RKO (cell line): Measurements from ENCODE around the gene GCSAM.
A peak's percentile ranks its signal among the peaks of the same experiment; 100 is the strongest.

Source experiments
- DNase-seq: peaks from one replicate; pipeline ENCODE4 v3.0.0-alpha.2; 2016; ENCODE audit warnings: low spot score

GCSAM gene

DNA sequence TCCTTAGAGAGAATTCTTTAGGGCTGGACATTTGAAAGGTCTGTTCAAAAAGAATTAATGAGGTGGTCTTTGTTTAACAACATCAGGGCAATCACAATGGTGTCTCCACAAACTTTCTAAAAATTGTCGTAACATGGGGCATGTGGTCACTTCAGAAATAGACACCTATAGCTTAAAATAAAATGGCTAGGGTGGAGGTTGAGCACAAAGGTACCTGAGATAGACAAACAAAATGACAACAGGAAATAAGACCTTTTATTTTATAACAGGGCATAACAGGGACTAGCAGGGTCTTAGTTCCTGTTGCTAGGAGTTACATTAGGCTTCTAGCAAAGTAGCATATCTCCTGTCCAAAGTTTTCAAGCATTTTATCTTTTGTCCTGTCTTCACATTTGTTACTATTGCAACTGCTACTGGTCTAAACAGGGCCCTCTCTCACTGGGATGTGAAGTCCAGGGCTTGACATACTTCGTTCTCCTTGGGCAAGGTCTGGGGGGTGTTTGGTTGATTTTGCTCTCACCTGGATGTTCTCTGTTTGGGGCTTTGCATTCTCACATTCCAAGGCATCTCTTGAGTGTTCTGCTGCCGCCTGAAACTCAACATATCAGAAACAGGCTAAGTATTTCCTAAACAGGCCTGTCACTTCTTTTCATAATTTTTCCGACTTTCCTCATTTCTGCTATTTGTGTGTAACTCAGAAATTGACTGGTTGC lies 3.0 kb downstream of the GCSAM start:
- no peak for DNase-seq

DNA sequence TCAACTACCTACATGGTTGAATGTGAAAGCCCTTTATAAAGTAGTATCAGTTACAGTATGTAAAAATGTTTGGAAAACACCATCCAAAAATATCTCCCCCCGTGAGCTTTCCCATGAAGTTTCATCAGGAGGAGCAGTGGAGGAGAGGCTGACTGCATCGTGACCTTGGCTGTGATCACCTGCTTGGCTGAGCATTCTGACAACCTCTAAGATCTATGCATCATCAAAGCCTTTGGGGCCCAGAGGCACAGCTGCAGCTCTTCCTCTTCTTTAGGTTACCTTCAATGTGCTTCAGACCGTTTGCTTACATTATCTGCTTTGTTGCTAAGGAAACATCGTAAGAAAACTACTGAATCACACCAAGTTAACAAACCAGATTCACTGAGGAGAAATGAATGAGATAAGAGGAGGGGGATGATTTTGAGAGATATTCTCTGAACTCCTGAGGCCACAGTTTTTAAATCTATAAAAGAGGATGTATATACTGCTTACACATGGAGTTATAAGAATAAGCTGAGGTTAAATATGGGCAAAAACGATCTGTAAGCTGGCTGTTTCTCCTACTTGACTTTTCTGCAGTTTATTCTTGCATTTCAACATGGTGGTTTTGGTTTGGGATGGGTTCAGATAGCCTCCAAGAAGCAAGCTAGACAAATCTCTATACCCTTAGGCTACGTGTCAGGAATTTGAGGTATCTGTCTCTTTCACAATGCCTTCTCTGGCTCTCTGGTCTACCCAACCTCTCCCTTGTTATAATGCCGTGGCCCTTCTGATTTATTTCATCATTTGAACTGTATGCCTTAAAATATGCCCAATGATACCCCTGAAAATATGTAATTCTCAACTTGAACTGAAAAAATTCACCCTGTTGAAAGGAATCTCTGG lies 4.0 kb downstream of the GCSAM start:
- no peak for DNase-seq

DNA sequence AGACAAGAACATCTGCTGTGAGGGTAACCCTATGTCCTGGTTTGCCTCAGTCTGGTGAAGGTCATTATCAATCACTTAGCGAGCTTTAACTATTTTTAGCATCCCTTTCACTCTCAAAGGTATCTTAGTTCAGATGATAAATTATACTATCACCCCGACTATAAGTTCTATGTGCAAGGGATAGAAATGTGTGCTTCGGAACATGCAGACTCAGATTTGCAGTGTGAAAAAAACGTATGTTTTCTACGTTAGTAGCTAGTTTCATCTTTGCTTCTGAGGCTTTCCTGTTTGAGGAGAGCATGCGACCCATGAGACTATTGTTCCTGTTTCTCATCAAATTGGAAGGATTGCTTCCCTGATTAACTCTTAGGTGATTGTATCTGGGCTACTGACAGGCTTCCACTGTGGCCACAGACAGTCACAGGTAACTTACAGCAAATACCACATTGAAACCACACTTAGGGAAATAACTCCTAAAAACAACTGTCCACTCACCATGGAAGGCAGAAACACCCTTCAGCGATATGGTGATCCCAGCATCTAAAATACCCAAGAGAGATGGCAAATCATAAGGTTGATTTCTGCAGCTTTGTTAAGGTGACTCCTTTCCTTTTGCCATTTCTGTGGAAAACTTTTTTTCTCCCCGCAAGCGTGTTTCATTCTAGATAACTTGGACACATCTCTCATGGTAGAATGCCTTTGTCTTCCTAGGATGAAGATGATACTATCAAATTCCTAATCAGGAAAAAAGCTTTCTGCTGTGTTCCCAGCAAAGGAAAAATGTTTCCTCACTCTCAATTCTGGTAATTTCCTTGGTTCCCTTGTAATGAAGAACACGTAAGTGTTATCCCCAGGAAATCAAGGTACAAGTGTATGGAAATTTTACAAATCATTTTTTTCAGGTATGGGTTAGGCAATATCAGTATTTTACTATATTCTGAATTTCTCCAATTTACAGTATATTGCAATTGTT lies 5.2 kb downstream of the GCSAM start:
- no peak for DNase-seq

DNA sequence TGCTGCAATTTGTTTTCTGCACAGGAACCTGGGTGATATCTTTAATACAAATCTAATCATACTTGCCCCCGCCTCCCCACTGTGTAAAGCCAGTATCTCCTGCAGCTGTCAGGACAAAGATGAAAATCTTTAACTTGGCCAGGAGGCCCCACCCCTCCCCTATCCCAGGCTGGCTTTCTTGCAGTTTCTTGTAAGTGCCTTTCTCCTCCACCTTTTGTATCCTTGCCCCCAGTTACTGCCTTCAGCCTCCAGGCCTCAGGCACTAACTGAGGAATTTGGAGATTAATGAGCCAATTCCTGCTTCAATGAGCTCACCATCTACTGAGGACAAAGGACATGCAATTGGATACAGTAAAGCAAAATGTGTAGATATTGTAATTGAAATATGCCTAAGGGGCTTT lies 6.5 kb downstream of the GCSAM start:
- DNase-seq = no peak

DNA sequence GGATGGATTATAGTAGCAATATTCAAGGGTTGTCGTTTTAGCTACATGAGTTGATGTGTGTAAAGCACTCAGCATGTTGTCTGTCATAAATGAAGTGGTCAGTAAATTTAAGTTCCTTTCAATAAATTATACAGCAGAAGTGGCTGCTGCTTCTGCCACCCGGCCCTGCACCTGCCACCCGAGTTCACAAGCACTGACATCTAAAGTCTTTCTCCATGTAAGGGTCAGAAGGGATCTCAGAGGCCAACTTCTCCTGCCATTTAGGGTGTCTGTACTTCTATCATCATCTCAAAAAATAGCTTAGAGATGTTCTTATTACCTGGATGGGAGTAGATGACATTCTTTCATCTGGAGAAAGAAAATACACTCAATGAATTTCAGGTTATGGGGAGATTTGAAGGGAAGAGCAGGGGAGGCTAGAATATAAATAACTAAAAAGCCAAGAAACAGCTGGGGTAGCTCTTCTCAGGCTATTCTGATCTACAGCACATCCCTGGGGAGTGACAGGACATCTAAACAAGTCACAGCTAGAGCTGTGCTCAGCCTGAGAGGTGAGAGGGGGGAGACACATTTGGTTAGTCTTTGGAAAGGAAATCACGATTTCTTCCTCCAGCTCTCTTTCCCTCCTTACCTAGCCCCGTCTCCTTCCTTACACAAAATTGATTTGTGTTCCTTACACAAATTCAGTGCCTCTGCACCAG lies 8.0 kb downstream of the GCSAM start:
- DNase-seq = no peak

DNA sequence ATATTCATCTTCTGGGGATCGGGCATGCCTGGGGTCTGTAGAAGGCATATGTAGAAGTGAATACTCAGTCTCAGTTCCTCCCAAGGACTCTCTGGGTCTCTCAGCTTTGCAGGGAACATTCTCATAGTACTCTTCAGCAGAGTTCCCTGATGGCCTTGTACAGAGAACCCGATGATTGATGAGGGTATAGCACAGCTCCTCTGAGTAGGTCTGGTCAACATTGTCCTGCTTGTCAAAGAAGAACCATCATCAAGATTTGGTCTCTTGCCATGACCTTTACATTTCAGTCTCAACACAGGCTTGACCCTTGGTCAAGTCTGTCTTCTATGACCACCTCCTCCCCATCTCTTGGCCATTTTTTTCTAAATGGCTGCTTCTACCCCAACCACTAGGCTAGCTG lies 9.5 kb downstream of the GCSAM start:
- no peak for DNase-seq

DNA sequence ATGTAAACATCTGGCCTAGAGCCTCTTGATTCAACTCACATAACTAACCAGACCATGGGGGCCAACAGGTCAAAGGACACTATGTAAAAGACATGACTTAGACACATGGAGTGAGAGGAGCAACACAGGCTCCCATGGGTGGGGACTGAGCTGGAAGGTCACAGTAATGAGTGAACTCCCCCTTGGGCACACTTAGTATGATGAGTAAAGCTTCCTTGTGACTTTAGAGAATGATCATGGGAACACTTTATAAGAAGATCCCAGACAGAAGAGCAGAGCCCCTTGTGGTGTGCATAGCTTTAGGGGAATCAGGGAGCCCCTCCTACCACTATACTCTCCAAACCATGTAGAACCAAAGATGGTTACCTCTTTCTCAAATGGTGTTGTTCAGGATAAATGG lies 10.2 kb downstream of the GCSAM start:
- no peak for DNase-seq

DNA sequence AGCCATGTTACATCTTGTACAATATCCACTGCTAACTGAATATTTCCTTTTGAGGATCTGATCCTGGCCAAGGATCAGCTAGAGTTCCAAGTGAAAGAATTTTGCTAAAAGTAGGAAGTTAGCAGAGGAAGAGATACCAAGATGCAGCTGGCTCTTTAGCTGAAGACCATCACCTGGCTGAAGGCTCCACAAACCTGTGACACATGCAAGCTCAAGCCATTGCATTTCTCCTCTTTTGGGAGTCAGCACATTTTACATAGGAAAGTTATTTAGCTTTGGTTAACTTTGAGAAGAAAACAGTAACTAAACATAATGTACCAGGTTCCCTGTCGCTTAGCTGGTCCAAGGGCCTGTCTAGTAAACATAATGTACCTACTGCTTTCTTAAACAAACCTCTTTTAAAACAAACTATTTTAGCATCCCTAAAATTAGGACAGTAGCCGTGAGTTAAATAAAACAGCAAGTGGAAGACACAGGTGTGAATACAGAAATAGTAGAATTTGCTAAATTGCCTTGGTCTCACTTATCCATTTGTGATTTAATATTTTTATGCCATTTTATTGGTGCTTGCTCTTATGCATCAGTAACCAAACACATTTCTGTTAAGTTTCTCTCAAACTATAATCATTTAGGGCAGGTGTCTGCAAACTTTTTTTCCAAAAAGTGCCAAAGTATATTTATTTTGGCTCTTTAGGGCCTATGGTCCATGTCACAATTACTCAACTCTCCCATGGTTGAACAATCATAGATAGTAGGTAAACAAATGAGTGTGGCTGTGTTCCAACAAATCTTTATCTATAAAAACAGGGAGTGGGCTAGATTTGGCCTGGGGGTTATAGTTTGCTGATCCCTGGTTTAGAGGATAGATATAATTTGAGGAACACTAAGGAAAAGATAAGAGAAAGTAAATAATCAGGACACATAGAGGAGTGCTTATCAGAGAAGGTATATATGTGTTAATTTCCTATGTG lies 11.2 kb downstream of the GCSAM start:
- DNase-seq = no peak

DNA sequence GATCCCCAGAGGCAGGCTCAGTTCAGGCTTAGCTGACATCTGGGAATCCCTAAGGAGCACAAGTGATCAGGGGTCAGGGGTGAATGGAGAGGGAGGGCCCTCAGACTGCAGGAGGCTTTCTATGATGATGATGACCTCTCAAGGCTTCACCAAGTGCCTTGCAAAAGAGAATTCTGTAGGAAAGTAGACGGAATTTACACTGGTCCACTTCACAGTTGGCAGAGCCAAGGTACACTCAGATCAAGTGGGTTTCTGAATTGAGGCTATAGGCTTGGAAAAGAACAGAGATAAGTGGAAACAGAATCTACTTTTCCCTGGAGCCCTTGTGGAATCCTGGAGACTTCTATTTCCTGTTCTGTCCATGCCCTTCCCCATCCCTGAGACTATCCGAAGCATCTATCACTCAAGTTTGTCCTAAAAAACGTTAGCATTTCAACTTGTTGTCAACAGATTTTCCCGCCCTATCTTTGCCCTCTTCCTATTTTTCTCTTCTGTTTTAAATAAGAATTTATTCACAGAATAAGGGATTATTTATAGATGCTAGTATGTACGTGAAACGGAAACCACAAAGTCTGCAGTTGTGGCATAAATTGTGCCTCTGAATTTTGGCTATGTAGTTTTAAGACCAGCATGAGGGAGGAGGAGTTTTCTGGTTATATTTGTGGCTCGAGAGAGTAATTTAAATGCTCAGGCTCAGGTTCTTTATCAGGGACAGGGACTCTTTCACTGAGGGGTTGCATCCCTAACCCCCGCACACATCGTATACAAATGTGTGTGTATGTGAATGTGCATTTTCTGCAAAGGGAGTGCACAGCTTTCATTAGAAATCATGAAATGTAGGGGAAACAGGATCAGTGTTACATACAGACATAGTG lies 12.8 kb downstream of the GCSAM start:
- no peak for DNase-seq

DNA sequence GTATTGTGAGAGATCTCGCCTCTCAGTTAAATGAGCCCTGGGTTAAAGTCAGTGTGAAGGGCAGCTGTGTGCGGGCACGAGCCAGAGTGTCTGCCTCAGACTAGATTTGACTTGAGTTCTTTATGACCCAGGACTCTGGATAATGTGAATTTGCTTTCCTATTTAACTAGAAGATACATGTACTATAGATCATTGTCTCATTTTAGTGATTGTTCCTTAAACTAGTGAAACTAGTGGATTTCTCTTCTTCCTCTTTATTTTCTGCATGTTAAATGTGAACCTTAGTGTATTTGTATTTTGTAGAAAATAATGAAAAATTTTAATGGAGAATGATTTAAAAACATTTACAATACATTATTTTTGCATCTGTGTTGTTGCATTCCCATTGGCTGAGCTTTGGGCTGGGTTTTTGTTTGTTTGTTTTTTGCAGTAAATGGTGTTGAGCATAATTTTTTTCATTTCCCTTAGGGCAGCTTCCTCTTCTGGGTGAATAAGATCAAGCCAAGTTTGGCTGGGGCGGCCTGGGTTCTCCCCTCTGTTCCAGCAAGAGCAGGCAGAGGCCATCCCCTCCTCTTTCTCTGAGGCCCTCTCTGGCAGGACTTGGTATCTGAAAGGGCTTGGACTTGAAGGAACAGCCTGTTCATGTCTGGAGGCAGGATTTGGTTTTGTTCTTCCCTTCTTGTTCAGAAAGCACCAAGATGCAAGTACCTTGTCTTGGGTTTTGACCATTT lies 15.0 kb downstream of the GCSAM start:
- DNase-seq = no peak

DNA sequence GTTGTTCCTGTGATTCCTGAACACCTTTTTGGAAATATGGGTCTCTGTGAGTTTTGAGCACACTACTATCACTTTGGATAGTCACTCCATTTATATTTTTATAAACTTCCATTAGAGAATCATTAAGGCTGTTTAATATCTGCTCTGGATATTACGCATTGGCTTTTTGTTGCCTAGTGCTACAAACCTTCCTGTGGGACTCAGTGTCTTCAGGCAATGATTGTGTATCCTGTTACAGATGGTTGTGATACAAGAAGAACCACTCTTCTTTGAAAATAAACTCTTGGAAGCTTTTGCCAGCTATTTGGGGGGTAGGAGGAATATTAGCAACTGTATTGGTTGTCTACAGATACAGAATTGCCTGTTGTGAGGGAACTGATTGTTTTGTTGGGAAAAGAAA lies 15.6 kb downstream of the GCSAM start:
- DNase-seq = no peak

DNA sequence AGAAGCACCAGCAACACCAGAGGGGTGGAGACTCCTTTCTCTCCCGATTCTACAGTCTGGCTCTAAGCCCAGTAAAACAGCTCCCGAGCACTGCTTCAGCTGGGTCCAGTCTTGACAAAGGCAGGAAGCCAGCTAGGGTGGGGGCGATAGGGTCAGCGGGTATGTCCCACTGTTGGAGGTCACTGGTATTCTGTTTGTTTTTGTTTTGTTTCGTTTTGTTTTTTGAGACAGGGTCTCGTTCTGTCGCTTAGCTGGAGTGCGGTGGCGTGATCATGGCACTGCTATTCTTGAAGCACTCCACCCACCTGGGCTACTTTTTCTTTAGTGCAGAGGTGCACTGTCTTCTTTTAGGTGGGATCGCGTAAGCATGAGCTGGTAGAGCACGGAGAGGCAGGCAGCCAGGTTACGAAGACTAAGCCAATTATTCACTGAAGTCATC lies 16.3 kb downstream of the GCSAM start:
- no peak for DNase-seq

DNA sequence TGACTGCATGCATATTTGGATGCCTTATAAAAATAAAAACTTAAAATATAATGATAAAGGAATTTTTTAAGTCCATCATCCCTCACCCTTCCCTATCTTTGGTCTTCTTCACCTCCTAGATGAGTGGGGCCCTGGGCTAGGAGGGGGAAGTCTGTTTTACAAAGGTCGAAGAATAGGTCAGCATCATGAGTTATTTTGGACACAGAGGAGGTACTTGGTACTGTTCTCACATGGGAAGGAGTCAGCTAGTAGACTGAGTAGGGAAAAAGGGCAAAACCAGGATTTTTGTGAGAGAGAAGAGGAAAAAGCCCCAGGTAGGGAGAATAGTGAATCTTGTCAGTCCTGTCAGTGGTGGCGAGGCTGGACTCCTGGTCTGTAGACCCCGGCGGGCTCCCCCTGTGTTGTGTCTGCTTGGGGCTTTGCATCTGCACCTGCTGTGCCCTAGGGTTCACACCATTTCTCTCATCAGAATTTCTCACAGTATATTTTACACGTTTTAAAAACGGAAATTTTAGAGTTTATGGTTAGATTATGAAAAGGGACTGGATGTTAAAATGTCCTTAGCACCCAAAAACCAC lies 17.2 kb downstream of the GCSAM start:
- no peak for DNase-seq

DNA sequence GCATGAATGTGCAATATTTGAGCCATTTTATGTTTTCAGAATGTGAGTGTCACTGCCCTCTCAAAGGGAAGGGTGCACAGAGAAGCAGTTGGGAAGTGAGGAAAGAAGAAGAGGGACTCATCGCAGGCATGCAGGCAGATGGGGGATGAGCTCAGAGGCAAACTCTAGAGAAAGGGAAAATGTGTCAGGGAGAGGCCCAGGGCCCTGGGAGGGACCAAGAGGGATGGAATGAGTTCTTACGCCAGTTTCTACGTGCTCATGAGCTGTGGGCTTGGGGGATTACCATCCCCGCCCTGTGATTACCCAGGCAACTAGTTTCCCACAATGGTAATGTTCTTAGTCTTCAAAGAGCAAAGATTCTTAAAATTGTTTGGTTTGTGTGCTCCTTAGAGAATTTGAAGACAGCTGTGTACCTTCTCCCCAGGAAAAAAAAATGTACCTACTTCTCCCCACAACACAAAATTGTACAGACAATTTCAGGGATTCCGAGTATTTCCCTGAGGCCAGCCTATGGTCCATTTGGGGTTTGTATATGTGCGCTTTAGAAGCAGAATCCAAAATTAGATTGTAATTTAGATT lies 17.8 kb downstream of the GCSAM start:
- DNase-seq = no peak

DNA sequence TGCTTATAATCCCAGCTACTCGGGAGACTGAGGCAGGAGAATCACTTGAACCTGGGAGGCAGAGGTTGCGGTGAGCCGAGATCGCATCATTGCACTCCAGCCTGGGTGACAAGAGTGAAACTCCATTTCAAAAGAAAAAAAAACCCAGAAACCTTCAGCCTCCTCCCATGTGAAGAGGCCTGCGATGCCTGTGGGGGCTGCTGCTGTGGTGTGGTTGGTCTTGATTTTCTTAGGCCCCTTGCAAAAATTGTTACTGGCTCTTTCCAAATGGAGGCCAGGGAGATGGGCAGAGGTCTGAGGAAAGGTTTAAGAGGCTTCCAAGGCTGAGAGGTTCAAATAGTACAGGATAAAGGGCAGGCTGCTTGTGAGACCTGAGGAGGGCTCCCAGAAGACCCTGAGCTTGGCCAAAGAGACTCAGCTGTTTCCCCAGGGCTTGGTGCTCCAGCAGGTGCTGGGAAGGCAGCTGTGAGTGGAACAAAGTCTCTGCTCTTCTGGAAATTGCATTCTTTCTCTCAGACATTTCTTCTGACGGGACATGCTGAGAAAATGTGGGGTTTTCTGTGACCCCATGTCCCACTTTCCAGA lies 18.4 kb downstream of the GCSAM start:
- DNase-seq = no peak

DNA sequence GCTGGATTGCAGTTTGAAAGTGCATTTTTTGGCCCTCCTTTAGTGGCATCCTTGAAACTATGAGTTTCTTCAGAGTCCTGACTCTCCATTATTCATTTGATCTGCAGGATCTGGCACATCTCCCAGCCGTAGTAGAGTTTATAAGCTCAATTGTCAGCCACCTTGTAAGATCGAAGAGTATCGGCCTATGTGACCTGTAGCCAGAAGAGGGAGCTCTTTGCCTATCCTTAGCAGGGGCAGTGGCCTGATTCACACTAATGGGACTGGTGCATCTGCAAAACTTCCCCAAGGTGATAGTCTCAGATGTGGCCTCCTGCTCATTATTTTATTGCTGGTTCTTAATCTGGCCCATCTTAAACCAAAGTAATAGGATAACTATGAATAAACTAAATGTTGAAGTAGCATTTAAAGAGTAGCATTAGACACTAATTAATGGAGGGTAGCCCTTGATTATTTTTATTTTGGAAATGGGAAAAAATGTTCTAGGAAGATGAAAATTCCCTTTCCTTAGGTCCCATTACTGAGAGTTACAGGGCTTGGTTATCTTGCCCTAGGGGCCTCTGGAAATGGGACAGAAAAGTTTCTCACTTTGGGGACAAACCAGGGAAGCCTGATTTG lies 21.2 kb downstream of the GCSAM start:
- peak; percentile 55 for DNase-seq

DNA sequence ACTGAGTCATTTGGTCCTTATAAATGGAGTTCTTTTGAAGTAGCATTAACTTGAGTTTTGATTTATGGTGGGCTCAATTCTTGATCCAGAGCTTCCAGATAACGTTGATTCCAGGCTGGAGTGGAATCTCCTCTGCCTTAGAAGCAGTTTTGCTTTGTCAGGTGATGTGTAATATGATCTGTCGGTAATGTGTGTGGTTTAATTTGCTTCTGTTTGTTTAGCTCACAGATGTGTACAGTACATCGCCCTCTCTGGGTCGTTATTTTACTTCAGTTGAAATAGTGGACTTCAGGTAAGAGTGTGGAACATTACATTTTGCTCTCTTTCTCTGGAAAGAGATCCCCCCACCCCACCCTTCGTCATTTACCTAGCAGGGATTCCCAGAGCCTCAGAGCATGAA lies 23.7 kb downstream of the GCSAM start:
- DNase-seq = no peak
